ENCODE results near the gene TNPO3.

- TF ChIP-seq CTCF (conservative IDR thresholded peaks at IDR 0.05 in 1 of 2, IDR thresholded peaks at IDR 0.05 in 1 of 2; ENCODE audit: extremely low read depth in 1 of 2, insufficient read depth in 1 of 2, low read depth in 1 of 2, low read length in 2 of 2): no peak
- TF ChIP-seq EZH2 (IDR thresholded peaks at IDR 0.05; ENCODE audit: borderline replicate concordance, low read length): no peak
These were observed 117.7 kb downstream of the TNPO3 start for GRCh38 chr7:128937271-128937646.
